Body of pancreas (tissue), 4 donors: ENCODE measurements around the gene UTF1. TPM values are rescaled to one million over a fixed set of nuclear protein-coding genes. Genes with fewer than 3 reads are reported as not detected.

Experiments used
- ATAC-seq: fragments of 150-250 bp; one replicate; pipeline ENCODE4 v1.9.1; 2016
- DNase-seq, 4 donors: peaks; one replicate each; pipeline ENCODE4 v3.0.0-alpha.2; 2019
- H3K27ac ChIP-seq, 4 donors: fragments of 200-600 bp; sonication (generic); 1 replicate in 3 of 4; 2 replicates in 1 of 4; pipeline versions ENCODE4 v1.5.1 to v1.6.1; 2016 to 2019; ENCODE audit warnings: mild to moderate bottlenecking in 1 of 4, mixed read lengths in 1 of 4, moderate library complexity in 1 of 4
- H3K27me3 ChIP-seq, 2 donors: fragments of 200-600 bp; sonication (generic); one replicate each; pipeline ENCODE4 v1.6.0; 2016; ENCODE audit warnings: mild to moderate bottlenecking in 1 of 2
- H3K36me3 ChIP-seq, 2 donors: fragments of 200-600 bp; sonication (generic); replicated peaks in 1 of 2; 2 replicates each; pipeline ENCODE4 v1.5.1; 2016; ENCODE audit warnings: low read depth in 2 of 2; ENCODE audit not compliant: insufficient read depth in 1 of 2
- H3K4me1 ChIP-seq: fragments of 200-600 bp; sonication (generic); one replicate; pipeline ENCODE4 v1.6.0; 2016
- H3K4me3 ChIP-seq, 2 donors: fragments of 200-600 bp; sonication (generic); 1 replicate in 1 of 2; 2 replicates in 1 of 2; pipeline ENCODE4 v1.5.1; 2016 to 2019
- H3K9me3 ChIP-seq, 3 donors: fragments of 200-600 bp; sonication (generic); 1 replicate in 2 of 3; 2 replicates in 1 of 3; pipeline ENCODE4 v1.5.1; 2016
- POLR2A ChIP-seq, 3 donors: fragments of 450-650 bp; IDR thresholded peaks; one replicate each; pipeline ENCODE4 v1.6.1; 2016; ENCODE audit warnings: antibody characterized with exemption in 3 of 3, mild to moderate bottlenecking in 2 of 3
- WGBS, 2 donors: methylation state at CpG; one replicate each; pipeline ENCODE4 v1.1.5; 2017; 5-methylcytosine and 5-hydroxymethylcytosine counted together
- intact Hi-C: fragments of 100-400 bp; cut with DNase I; formaldehyde crosslinking; loops from one replicate; pipeline ENCODE4 v1.15.1; 2023
- microRNA counts, 2 donors: library from miRNA; unstranded; fragments of <30 nt; microRNA quantifications; one replicate each; lab custom pipeline; 2017
- microRNA-seq, 2 donors: library from miRNA; unstranded; fragments of <30 nt; microRNA quantifications; one replicate each; pipeline ENCODE4, GENCODE V29; 2016; ENCODE audit warnings: borderline number of aligned reads in 2 of 2, borderline replicate concordance in 2 of 2
- total RNA-seq, 2 donors: library from RNA; depleted of rRNA; stranded (reverse); fragments of >200 nt; gene quantifications; one replicate each; pipeline ENCODE4 v1.1.0, GENCODE V29; 2016
- TF ChIP-seq, protein P1 (sequence below), 7 experiments: fragments of 450-650 bp in 4 of 7; fragments of 200-600 bp in 3 of 7; sonication (generic) in 3 of 7; IDR thresholded peaks; one replicate each; pipeline ENCODE4 v1.5.1; 2016 to 2019; ENCODE audit warnings: antibody characterized with exemption in 7 of 7

The UTF1 gene
- total RNA-seq, 2 donors from 2014 or later = not detected

DNA sequence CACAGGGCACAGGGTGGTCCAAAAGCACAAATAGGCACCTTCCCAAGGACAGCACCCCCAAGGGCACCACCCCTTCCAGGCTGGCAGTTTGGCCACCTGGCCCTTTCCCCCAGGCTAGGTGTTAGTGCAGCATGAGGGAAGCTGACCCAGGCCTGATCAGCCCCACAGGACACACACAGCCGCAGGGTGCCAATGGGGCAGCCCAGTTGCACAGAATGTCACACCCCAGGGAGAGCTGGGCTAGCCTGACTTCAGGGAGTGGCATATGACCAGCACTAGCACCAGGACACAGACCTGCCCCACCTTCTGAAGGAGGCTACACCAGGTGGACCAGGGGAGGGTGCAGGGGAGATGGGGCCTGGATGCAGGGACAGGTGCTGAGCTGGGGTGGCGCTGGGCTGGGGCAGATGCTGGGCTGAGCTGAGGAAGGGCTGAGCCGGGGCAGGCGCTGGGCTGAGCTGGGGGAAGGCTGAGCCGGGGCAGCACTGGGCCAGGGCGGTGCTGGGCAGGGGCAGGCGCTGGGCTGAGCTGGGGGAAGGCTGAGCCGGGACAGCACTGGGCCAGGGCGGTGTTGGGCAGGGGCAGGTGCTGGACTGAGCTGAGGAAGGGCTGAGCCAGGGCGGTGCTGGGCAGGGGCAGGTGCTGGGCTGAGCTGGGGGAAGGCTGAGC, 50.5 kb downstream of the UTF1 start:
- intact Hi-C loops = no loop called here

DNA sequence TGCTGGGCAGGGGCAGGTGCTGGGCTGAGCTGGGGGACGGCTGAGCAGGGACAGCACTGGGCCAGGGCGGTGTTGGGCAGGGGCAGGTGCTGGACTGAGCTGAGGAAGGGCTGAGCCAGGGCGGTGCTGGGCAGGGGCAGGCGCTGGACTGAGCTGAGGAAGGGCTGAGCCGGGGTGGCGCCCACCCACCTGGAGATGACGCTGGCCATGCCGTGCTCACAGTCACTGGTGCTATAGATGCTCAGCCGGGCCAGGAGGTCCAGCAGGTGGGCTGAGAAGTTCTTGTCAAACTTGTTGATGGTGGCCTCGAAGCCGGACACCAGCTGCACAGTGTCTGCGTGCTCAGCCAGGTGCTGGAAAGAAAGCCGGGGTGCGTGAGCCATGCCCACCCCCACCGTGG, 51.1 kb downstream of the UTF1 start:
- no peaks in the 10 kb centered on the region for H3K27me3 ChIP-seq
- peaks cover 27 to 39% of the 10 kb centered on the region in 2 donors for H3K36me3 ChIP-seq
- no peak overlapping the region for H3K4me3 ChIP-seq
- H3K4me1 ChIP-seq = peaks cover 37% of the 10 kb centered on the region
- no peak overlapping the region for H3K27ac ChIP-seq
- ATAC-seq (no peak), DNase-seq (no peak)
- no peaks in the 10 kb centered on the region for H3K9me3 ChIP-seq
- 90 to 94% methylated on average over 3 to 13 of the region's 15 CpGs for WGBS, 2 donors
- intact Hi-C loops = no loop called here
- no peak for TF ChIP-seq POLR2A (IDR thresholded peaks at IDR 0.05)
- TF ChIP-seq, protein P1, sequence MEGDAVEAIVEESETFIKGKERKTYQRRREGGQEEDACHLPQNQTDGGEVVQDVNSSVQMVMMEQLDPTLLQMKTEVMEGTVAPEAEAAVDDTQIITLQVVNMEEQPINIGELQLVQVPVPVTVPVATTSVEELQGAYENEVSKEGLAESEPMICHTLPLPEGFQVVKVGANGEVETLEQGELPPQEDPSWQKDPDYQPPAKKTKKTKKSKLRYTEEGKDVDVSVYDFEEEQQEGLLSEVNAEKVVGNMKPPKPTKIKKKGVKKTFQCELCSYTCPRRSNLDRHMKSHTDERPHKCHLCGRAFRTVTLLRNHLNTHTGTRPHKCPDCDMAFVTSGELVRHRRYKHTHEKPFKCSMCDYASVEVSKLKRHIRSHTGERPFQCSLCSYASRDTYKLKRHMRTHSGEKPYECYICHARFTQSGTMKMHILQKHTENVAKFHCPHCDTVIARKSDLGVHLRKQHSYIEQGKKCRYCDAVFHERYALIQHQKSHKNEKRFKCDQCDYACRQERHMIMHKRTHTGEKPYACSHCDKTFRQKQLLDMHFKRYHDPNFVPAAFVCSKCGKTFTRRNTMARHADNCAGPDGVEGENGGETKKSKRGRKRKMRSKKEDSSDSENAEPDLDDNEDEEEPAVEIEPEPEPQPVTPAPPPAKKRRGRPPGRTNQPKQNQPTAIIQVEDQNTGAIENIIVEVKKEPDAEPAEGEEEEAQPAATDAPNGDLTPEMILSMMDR (IDR thresholded peaks at IDR 0.05) = no peak

More for the DNA sequence above, 50.5 kb downstream of the UTF1 start:
- DNase-seq (no peak), ATAC-seq (no peak)
- H3K36me3 ChIP-seq = peaks cover 27 to 35% of the 10 kb centered on the region in 2 donors
- H3K4me3 ChIP-seq = no peak overlapping the region
- TF ChIP-seq, protein P1 (IDR thresholded peaks at IDR 0.05) = no peak
- no peak for TF ChIP-seq POLR2A (IDR thresholded peaks at IDR 0.05)
- 85 to 91% methylated on average over 8 to 10 of the region's 10 CpGs for WGBS, 2 donors
- H3K27ac ChIP-seq = no peak overlapping the region
- no peaks in the 10 kb centered on the region for H3K9me3 ChIP-seq
- peaks cover 38% of the 10 kb centered on the region for H3K4me1 ChIP-seq
- H3K27me3 ChIP-seq = no peaks in the 10 kb centered on the region

MicroRNA genes within 50 kb of the gene (microRNA counts, 767-probe panel; counts per million panel counts)
- 0 to 736 counts per million in 2 donors for microRNA hsa-miR-202-3p (lab: Ali Mortazavi, UCI)

Small RNAs within 50 kb of the gene (microRNA-seq; reads per million reads assigned to microRNA genes)
- 3.3 to 5.8 reads per million in 2 donors for gene MIR202

Other genes starting within 250 kb of the UTF1 start
- gene ADGRA1, start 142.3 kb upstream of the UTF1 start, total RNA-seq = under 1 TPM in 1 of 2 donors, not detected in 1; under 0.01 TPM
- gene KNDC1, start 70.0 kb upstream of the UTF1 start, total RNA-seq = 1 to 10 TPM in 1 of 2 donors, under 1 TPM in 1; 0.52 to 3.3 TPM
- gene VENTX, start 7.6 kb downstream of the UTF1 start, total RNA-seq = under 1 TPM in 1 of 2 donors, not detected in 1; 0.26 TPM
- gene ADAM8, start 46.7 kb downstream of the UTF1 start, total RNA-seq = 1 to 10 TPM; 3.4 to 4.6 TPM
- gene TUBGCP2, start 78.7 kb downstream of the UTF1 start, total RNA-seq = 10 to 100 TPM; 32.2 to 36.6 TPM
- 10 to 100 TPM; 15.0 to 22.7 TPM for gene ZNF511, start 78.7 kb downstream of the UTF1 start, total RNA-seq
- gene CALY, start 106.7 kb downstream of the UTF1 start, total RNA-seq = 1 to 10 TPM in 1 of 2 donors, not detected in 1; 1.8 TPM
- 1 to 10 TPM in 1 of 2 donors, not detected in 1; 6.5 TPM for gene PRAP1, start 117.2 kb downstream of the UTF1 start, total RNA-seq
- gene FUOM, start 127.8 kb downstream of the UTF1 start, total RNA-seq = 10 to 100 TPM; 12.5 to 16.1 TPM
- 10 to 100 TPM; 44.4 to 71.9 TPM for gene ECHS1, start 143.1 kb downstream of the UTF1 start, total RNA-seq
- 1 to 10 TPM; 8.3 to 9.6 TPM for gene PAOX, start 149.0 kb downstream of the UTF1 start, total RNA-seq
- gene MTG1, start 163.9 kb downstream of the UTF1 start, total RNA-seq = 10 to 100 TPM; 22.8 to 83.7 TPM
- gene SPRN, start 194.4 kb downstream of the UTF1 start, total RNA-seq = not detected
- 10 to 100 TPM in 1 of 2 donors, 1 to 10 TPM in 1; 3.9 to 11.2 TPM for gene SCART1, start 223.7 kb downstream of the UTF1 start, total RNA-seq